CD14-positive monocyte (primary cell): ENCODE data around the gene KRTAP9-9. TPM values are rescaled to one million over a fixed set of nuclear protein-coding genes. Genes with fewer than 3 reads are reported as not detected.

Experiments
- DNase-seq, 3 donors: peaks; one replicate each; pipeline ENCODE4 v3.0.0-alpha.2; 2011 to 2022
- H2AFZ ChIP-seq: 2 replicates; pipeline ENCODE4 v1.6.0; 2012; ENCODE audit warnings: mild to moderate bottlenecking, low read depth, low read length, inconsistent platforms; ENCODE audit not compliant: insufficient read depth, poor library complexity, severe bottlenecking
- H3K27ac ChIP-seq, 2 donors: 1 replicate in 1 of 2; 2 replicates in 1 of 2; pipeline ENCODE4 v1.5.1; 2012 to 2013; ENCODE audit warnings: low read length in 2 of 2, control low read depth in 1 of 2, inconsistent platforms in 1 of 2, low read depth in 1 of 2, mild to moderate bottlenecking in 1 of 2
- H3K27me3 ChIP-seq, 2 donors: one replicate each; pipeline versions ENCODE4 v1.6.0 to v1.6.1; 2011 to 2013; ENCODE audit warnings: low read length in 2 of 2; ENCODE audit not compliant: control insufficient read depth in 2 of 2, insufficient read depth in 2 of 2
- H3K36me3 ChIP-seq, 2 donors: replicated peaks in 1 of 2; 1 replicate in 1 of 2; 2 replicates in 1 of 2; pipeline versions ENCODE4 v1.5.1 to v1.6.1; 2012 to 2013; ENCODE audit warnings: low read length in 2 of 2, control low read depth in 1 of 2, inconsistent platforms in 1 of 2, mild to moderate bottlenecking in 1 of 2; ENCODE audit not compliant: insufficient read depth in 2 of 2, control insufficient read depth in 1 of 2
- H3K4me1 ChIP-seq, 2 donors: 1 replicate in 1 of 2; 2 replicates in 1 of 2; pipeline versions ENCODE4 v1.5.1 to v1.6.1; 2012 to 2013; ENCODE audit warnings: low read length in 2 of 2, control low read depth in 1 of 2, inconsistent platforms in 1 of 2, mild to moderate bottlenecking in 1 of 2, moderate library complexity in 1 of 2; ENCODE audit not compliant: insufficient read depth in 2 of 2, control insufficient read depth in 1 of 2
- H3K4me2 ChIP-seq: replicated peaks from 2 replicates; pipeline ENCODE3; 2012; ENCODE audit warnings: low read length, moderate library complexity, mild to moderate bottlenecking; ENCODE audit not compliant: poor library complexity, severe bottlenecking; ENCODE audit errors: extremely low read depth
- H3K4me3 ChIP-seq, 3 experiments: fragments of 200-600 bp in 1 of 3; sonication (generic) in 1 of 3; replicated peaks in 1 of 3; 1 replicate in 2 of 3; 2 replicates in 1 of 3; pipeline ENCODE4 v1.5.1; 2011 to 2013; ENCODE audit warnings: low read length in 3 of 3, mild to moderate bottlenecking in 3 of 3, control low read depth in 2 of 3, low read depth in 2 of 3, inconsistent platforms in 1 of 3, moderate library complexity in 1 of 3
- H3K79me2 ChIP-seq: 2 replicates; pipeline ENCODE4 v1.6.0; 2012; ENCODE audit warnings: mild to moderate bottlenecking, control low read depth, inconsistent platforms, low read length, moderate library complexity; ENCODE audit not compliant: insufficient read depth
- H3K9ac ChIP-seq: 2 replicates; pipeline ENCODE4 v1.6.0; 2017; ENCODE audit warnings: low read length, mild to moderate bottlenecking; ENCODE audit not compliant: insufficient read depth, poor library complexity, severe bottlenecking
- H3K9me3 ChIP-seq, 2 donors: replicated peaks in 1 of 2; 1 replicate in 1 of 2; 2 replicates in 1 of 2; pipeline versions ENCODE4 v1.5.1 to v1.6.1; 2012 to 2013; ENCODE audit warnings: low read length in 2 of 2, control low read depth in 1 of 2; ENCODE audit not compliant: control insufficient read depth in 1 of 2, insufficient read depth in 1 of 2
- H4K20me1 ChIP-seq: 2 replicates; pipeline ENCODE4 v1.6.0; 2012; ENCODE audit warnings: mild to moderate bottlenecking, low read length, control low read depth, moderate library complexity; ENCODE audit not compliant: insufficient read depth
- H3K27ac Mint-ChIP-seq, 7 donors: one replicate each; pipeline ENCODE4 v1.8.0; 2020; ENCODE audit warnings: mild to moderate bottlenecking in 7 of 7, mixed read lengths in 7 of 7, moderate library complexity in 6 of 7, inconsistent platforms in 2 of 7
- H3K27me3 Mint-ChIP-seq, 3 donors: one replicate each; pipeline ENCODE4 v1.8.0; 2021 to 2022; ENCODE audit warnings: low read depth in 3 of 3, mild to moderate bottlenecking in 3 of 3, mixed read lengths in 3 of 3, moderate library complexity in 3 of 3, inconsistent platforms in 1 of 3
- H3K36me3 Mint-ChIP-seq, 2 donors: one replicate each; pipeline ENCODE4 v1.8.0; 2020; ENCODE audit warnings: mixed read lengths in 2 of 2, inconsistent platforms in 1 of 2, mild to moderate bottlenecking in 1 of 2
- H3K4me1 Mint-ChIP-seq: one replicate; pipeline ENCODE4 v1.8.0; 2020; ENCODE audit warnings: mild to moderate bottlenecking, mixed read lengths
- H3K4me3 Mint-ChIP-seq, 2 donors: one replicate each; pipeline ENCODE4 v1.8.0; 2020; ENCODE audit warnings: mild to moderate bottlenecking in 2 of 2, mixed read lengths in 2 of 2, moderate library complexity in 1 of 2
- H3K9me3 Mint-ChIP-seq, 7 donors: one replicate each; pipeline ENCODE4 v1.8.0; 2020 to 2022; ENCODE audit warnings: mixed read lengths in 7 of 7, mild to moderate bottlenecking in 6 of 7, moderate library complexity in 6 of 7, inconsistent platforms in 2 of 7
- CTCF ChIP-seq: fragments of 200-600 bp; IDR thresholded peaks from one replicate; pipeline ENCODE4 v1.8.0; 2022; ENCODE audit warnings: antibody characterized with exemption, mild to moderate bottlenecking
- WGBS: methylation state at CpG from one replicate; pipeline ENCODE4 v1.1.5; 2013; ENCODE audit warnings: missing lambda C conversion rate; ENCODE audit not compliant: insufficient coverage; 5-methylcytosine and 5-hydroxymethylcytosine counted together
- intact Hi-C, 2 donors: fragments of 100-400 bp; cut with micrococcal nuclease; formaldehyde crosslinking; loops; one replicate each; pipeline versions ENCODE4 v1.15.0 to v1.15.1; 2023
- polyA plus RNA-seq, 3 donors: library from polyadenylated mRNA; depleted of rRNA in 1 of 3; unstranded in 2 of 3; stranded (reverse) in 1 of 3; fragments of 300-500 nt in 2 of 3; fragments of >200 nt in 1 of 3; fragmentation: Illumina TruSeq in 2 of 3; gene quantifications; 1 replicate in 2 of 3; 2 replicates in 1 of 3; pipeline ENCODE4 v1.2.3, GENCODE V29; 2012 to 2021

Gene KRTAP9-9
- polyA plus RNA-seq, 3 donors, result not detected

DNA sequence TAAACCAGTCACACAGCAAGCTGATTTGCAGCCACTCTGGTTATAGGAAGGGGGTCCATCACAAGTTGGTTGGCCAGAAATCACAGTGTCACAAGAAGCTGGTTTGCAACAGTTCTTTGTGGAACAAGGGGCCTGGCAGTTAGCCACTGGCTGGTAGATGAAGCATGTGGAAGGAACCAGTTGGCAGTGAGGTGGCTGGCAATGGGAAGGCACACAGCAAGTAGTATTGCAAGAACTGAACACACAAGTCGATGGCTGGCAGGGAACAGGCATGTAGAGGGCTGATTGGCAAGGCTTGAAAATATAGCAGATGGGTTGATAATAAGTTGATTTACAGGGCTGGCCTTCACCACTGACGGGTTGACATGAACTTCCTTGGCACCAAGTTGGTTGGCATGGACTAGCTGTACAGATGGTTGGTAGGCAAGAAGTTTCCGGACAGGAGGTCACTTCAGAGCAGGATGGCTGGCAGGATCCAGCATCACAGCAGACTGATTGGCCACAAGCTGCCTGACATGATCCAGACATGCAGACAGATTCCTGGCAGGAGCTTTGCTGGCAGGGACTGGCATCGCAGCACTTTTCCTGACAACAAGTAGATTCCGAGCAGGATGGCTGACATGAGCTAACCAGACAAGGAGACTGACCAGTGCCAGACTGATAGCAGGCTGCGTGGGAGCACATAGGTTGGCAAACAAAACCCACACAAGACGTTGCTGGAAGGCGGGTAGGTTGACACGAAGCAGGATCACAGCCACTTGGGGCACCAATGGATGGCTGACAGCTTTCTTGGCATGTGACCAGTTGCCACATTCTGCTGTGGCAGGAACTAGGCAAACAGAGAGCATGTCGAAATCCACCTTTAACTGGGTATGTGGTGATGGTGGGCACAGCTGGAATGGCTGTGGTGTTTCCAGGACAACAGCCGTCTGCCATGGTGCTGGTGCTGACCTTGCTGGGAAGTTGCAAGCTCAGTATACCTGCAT, 47.0 kb downstream of the KRTAP9-9 start, which contains the start of gene KRTAP29-1:
TSS of gene KRTAP29-1 (minus strand) at position 936 of the 986 bp plus-strand sequence. CDS start at position 936, 0 bp downstream.
- WGBS, result 46% methylated on average over 11 of the region's 11 CpGs

More for the DNA sequence above, 47.0 kb downstream of the KRTAP9-9 start, which contains the start of gene KRTAP29-1:
- H3K27ac Mint-ChIP-seq, result no peak within 1 kb of the TSS
- Histone ChIP-seq H4K20me1 (no peaks in the 10 kb centered on the region), H3K79me2 (no peaks in the 10 kb centered on the region), H3K4me2 (no peak within 1 kb of the TSS), H3K9ac (no peak within 1 kb of the TSS), H3K36me3 (no peaks in the 10 kb centered on the region), H3K27ac (no peak within 1 kb of the TSS), H2AFZ (peak within 1 kb of the TSS; percentile 27), H3K9me3 (peaks cover 0 to 2% of the 10 kb centered on the region in 2 donors), H3K4me3 (no peak within 1 kb of the TSS), H3K27me3 (no peaks in the 10 kb centered on the region), H3K4me1 (peaks cover 17 to 18% of the 10 kb centered on the region in 2 donors)
- no peaks in the 10 kb centered on the region for H3K36me3 Mint-ChIP-seq
- intact Hi-C loops, result no loop called here
- H3K4me1 Mint-ChIP-seq, result peaks cover 20% of the 10 kb centered on the region
- TF ChIP-seq CTCF, result no peak
- H3K4me3 Mint-ChIP-seq, result no peak within 1 kb of the TSS
- H3K9me3 Mint-ChIP-seq, result peaks cover 2 to 13% (median 6%) of the 10 kb centered on the region in 7 donors
- peak in 1 of 3 donors; percentile 13 for DNase-seq
- H3K27me3 Mint-ChIP-seq, result peaks cover 0 to 10% (median 6%) of the 10 kb centered on the region in 3 donors
